GM23338 (cell line): ENCODE measurements around the gene NUMBL. TPM values are rescaled to one million over a fixed set of nuclear protein-coding genes. Genes with fewer than 3 reads are reported as not detected.

Source experiments
- JUNB ChIP-seq: IDR thresholded peaks from one replicate; pipeline ENCODE4 v1.6.1; 2016; ENCODE audit warnings: antibody characterized with exemption; ENCODE audit not compliant: unreplicated experiment
- POLR2AphosphoS5 ChIP-seq: IDR thresholded peaks from 2 replicates; pipeline ENCODE4 v1.6.1; 2016; ENCODE audit warnings: antibody characterized with exemption, low read depth
- ZNF114 ChIP-seq: fragments of 250-450 bp; sonication (Bioruptor Pico); IDR thresholded peaks from 2 replicates; pipeline ENCODE4 v1.5.0; 2020; ENCODE audit warnings: mild to moderate bottlenecking, moderate library complexity
- polyA plus RNA-seq: library from polyadenylated mRNA; unstranded; fragments of >200 nt; fragmentation: Nextera tagmentation; extraction: Ambion mirVana; gene quantifications from 2 replicates; pipeline ENCODE4 v1.2.1, GENCODE V29; 2016
- total RNA-seq: library from RNA; depleted of rRNA; stranded (reverse); fragments of >200 nt; shearing (Covaris generic); gene quantifications from 2 replicates; pipeline ENCODE4 v1.2.3, GENCODE V29; 2014
- TF ChIP-seq, protein P1 (sequence below): fragments of 250-450 bp; sonication (Bioruptor Pico); IDR thresholded peaks from 2 replicates; pipeline ENCODE4 v1.5.0; 2020; ENCODE audit warnings: mild to moderate bottlenecking, moderate library complexity
- TF ChIP-seq, protein P2 (sequence below): IDR thresholded peaks from 2 replicates; pipeline ENCODE4 v1.6.1; 2016; ENCODE audit warnings: antibody characterized with exemption
- TF ChIP-seq, protein P3 (sequence below), 2 experiments: fragments of 200-600 bp in 1 of 2; sonication (generic) in 1 of 2; conservative IDR thresholded peaks; 2 replicates each; pipeline versions ENCODE4 v1.5.1 to v1.6.1; 2016 to 2017; ENCODE audit warnings: antibody characterized with exemption in 2 of 2, low read depth in 2 of 2, mild to moderate bottlenecking in 2 of 2, moderate library complexity in 1 of 2

The NUMBL gene
- total and polyA plus RNA-seq, 2 experiments from 2014 or later = 8.5 to 28.5 TPM

GRCh38 chr19:40620161-40620485 lies 70.3 kb downstream of the NUMBL start (continued):
- TF ChIP-seq, protein P1, sequence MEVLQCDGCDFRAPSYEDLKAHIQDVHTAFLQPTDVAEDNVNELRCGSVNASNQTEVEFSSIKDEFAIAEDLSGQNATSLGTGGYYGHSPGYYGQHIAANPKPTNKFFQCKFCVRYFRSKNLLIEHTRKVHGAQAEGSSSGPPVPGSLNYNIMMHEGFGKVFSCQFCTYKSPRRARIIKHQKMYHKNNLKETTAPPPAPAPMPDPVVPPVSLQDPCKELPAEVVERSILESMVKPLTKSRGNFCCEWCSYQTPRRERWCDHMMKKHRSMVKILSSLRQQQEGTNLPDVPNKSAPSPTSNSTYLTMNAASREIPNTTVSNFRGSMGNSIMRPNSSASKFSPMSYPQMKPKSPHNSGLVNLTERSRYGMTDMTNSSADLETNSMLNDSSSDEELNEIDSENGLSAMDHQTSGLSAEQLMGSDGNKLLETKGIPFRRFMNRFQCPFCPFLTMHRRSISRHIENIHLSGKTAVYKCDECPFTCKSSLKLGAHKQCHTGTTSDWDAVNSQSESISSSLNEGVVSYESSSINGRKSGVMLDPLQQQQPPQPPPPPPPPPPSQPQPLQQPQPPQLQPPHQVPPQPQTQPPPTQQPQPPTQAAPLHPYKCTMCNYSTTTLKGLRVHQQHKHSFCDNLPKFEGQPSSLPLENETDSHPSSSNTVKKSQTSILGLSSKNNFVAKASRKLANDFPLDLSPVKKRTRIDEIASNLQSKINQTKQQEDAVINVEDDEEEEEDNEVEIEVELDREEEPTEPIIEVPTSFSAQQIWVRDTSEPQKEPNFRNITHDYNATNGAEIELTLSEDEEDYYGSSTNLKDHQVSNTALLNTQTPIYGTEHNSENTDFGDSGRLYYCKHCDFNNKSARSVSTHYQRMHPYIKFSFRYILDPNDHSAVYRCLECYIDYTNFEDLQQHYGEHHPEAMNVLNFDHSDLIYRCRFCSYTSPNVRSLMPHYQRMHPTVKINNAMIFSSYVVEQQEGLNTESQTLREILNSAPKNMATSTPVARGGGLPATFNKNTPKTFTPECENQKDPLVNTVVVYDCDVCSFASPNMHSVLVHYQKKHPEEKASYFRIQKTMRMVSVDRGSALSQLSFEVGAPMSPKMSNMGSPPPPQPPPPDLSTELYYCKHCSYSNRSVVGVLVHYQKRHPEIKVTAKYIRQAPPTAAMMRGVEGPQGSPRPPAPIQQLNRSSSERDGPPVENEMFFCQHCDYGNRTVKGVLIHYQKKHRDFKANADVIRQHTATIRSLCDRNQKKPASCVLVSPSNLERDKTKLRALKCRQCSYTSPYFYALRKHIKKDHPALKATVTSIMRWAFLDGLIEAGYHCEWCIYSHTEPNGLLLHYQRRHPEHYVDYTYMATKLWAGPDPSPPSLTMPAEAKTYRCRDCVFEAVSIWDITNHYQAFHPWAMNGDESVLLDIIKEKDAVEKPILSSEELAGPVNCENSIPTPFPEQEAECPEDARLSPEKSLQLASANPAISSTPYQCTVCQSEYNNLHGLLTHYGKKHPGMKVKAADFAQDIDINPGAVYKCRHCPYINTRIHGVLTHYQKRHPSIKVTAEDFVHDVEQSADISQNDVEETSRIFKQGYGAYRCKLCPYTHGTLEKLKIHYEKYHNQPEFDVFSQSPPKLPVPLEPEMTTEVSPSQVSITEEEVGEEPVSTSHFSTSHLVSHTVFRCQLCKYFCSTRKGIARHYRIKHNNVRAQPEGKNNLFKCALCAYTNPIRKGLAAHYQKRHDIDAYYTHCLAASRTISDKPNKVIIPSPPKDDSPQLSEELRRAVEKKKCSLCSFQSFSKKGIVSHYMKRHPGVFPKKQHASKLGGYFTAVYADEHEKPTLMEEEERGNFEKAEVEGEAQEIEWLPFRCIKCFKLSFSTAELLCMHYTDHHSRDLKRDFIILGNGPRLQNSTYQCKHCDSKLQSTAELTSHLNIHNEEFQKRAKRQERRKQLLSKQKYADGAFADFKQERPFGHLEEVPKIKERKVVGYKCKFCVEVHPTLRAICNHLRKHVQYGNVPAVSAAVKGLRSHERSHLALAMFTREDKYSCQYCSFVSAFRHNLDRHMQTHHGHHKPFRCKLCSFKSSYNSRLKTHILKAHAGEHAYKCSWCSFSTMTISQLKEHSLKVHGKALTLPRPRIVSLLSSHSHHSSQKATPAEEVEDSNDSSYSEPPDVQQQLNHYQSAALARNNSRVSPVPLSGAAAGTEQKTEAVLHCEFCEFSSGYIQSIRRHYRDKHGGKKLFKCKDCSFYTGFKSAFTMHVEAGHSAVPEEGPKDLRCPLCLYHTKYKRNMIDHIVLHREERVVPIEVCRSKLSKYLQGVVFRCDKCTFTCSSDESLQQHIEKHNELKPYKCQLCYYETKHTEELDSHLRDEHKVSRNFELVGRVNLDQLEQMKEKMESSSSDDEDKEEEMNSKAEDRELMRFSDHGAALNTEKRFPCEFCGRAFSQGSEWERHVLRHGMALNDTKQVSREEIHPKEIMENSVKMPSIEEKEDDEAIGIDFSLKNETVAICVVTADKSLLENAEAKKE = no peak
- TF ChIP-seq POLR2AphosphoS5 (no peak), JUNB (no peak), ZNF114 (CRISPR knock-in tag) (no peak)
- TF ChIP-seq, protein P2, sequence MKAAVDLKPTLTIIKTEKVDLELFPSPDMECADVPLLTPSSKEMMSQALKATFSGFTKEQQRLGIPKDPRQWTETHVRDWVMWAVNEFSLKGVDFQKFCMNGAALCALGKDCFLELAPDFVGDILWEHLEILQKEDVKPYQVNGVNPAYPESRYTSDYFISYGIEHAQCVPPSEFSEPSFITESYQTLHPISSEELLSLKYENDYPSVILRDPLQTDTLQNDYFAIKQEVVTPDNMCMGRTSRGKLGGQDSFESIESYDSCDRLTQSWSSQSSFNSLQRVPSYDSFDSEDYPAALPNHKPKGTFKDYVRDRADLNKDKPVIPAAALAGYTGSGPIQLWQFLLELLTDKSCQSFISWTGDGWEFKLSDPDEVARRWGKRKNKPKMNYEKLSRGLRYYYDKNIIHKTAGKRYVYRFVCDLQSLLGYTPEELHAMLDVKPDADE = no peak
- TF ChIP-seq, protein P3, sequence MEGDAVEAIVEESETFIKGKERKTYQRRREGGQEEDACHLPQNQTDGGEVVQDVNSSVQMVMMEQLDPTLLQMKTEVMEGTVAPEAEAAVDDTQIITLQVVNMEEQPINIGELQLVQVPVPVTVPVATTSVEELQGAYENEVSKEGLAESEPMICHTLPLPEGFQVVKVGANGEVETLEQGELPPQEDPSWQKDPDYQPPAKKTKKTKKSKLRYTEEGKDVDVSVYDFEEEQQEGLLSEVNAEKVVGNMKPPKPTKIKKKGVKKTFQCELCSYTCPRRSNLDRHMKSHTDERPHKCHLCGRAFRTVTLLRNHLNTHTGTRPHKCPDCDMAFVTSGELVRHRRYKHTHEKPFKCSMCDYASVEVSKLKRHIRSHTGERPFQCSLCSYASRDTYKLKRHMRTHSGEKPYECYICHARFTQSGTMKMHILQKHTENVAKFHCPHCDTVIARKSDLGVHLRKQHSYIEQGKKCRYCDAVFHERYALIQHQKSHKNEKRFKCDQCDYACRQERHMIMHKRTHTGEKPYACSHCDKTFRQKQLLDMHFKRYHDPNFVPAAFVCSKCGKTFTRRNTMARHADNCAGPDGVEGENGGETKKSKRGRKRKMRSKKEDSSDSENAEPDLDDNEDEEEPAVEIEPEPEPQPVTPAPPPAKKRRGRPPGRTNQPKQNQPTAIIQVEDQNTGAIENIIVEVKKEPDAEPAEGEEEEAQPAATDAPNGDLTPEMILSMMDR (conservative IDR thresholded peaks at IDR 0.05; ENCODE audit: low read depth in 2 of 2) = no peak
